Activated CD8-positive, alpha-beta memory T cell treated with anti-CD3 and anti-CD28 coated beads, Interleukin-2, amount 50 U/mL, for 4 hours (primary cell): ENCODE measurements around the gene GSG1.
A peak's percentile ranks its signal among the peaks of the same experiment; 100 is the strongest.
"Not testable (repeated sequence)": the region's sequence is repeated elsewhere in the genome, so short reads cannot be mapped to it uniquely, and the experiment has no call there.

Experiments
- DNase-seq: peaks from one replicate; pipeline ENCODE4 v3.0.0-alpha.2; 2020

The GSG1 gene

GRCh38 chr12:13049816-13050215, 53.7 kb downstream of the GSG1 start:
- no peak for DNase-seq

- no peak for DNase-seq
Observed at GRCh38 chr12:13046964-13047363, 56.5 kb downstream of the GSG1 start.

- no peak for DNase-seq
Observed at GRCh38 chr12:13045816-13046215, 57.7 kb downstream of the GSG1 start.

DNA sequence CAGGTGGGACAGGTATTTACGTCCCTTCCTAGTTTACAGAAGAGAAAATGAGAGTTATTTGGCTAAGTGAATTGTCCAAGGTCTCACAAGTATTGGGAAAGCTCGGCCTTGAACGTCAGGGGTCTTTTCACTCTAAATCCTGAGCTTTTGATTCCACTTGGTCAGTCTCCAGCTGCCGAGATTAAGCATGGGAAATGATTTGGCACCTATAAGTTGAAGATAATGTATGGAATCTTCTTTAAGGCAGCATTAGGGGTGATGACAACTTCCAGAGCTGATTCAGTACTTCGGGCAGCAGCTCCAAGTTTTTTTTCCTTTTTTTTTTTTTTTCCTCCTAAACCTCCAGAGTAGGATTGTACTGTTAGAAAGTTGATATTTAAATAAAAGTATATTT, 58.6 kb downstream of the GSG1 start:
- no peak for DNase-seq

GRCh38 chr12:13044002-13044905, 59.2 kb downstream of the GSG1 start, which contains the start of gene FAM234B:
Gene FAM234B (plus strand): TSS chr12:13044381. CDS start chr12:13044404, 23 bp downstream.
- DNase-seq, result peak; percentile 78

GRCh38 chr12:13042666-13043230, 60.7 kb downstream of the GSG1 start:
- DNase-seq, result no peak

GRCh38 chr12:13041224-13041623, 62.2 kb downstream of the GSG1 start:
- no peak for DNase-seq

GRCh38 chr12:13039328-13039956, 64.0 kb downstream of the GSG1 start:
- no peak for DNase-seq

DNA sequence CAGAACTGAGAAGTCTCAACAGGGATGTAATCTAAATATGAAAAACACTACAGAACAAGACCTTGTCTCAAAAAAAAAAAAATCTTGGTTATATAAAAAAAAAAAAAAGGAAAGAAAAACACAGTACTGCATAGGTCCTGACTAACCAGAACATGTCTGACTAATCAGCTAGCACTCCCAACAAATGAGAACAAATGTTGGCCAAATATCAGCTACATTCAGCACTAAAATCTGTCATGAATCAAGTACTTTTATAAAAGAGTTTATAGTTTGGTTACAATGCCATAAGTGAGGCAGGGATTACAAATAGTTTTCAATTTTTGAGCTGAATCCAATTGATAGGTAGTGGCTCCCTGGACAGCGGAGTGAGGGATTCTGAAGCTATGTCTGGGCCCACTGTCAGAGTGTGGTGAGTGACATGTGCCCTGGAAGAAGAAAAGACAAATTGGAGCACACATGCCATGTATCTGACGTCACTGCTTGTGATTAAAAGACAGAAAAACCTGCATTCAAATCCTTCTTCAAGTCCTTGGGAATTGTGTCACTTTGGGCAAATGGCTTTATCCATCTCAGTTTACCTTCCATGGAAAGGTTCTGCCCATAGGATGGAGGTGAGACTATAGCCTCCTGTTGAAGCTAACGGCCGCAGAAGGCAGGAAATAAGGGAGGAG, 64.8 kb downstream of the GSG1 start:
- DNase-seq, result no peak

- no peak for DNase-seq
Observed at GRCh38 chr12:13036881-13037280, 66.6 kb downstream of the GSG1 start.

GRCh38 chr12:13035335-13035734, 68.1 kb downstream of the GSG1 start:
- DNase-seq, result not testable (repeated sequence)
